Spinal cord (tissue), 10 donors: ENCODE results near the gene CDH23. TPM values are rescaled to one million over a fixed set of nuclear protein-coding genes. Genes with fewer than 3 reads are reported as not detected.
A peak's percentile ranks its signal among the peaks of the same experiment; 100 is the strongest.

Experiments used
- DNase-seq, 6 donors: peaks; one replicate each; pipeline versions ENCODE4 v3.0.0 to v3.0.0-alpha.2; 2013 to 2015; ENCODE audit warnings: low spot score in 6 of 6, low read depth in 4 of 6
- H3K27ac ChIP-seq: one replicate; pipeline ENCODE4 v1.5.1; 2013; ENCODE audit warnings: low read depth, low read length, control low read depth
- H3K27me3 ChIP-seq: one replicate; pipeline ENCODE4 v1.6.1; 2013; ENCODE audit warnings: low read length; ENCODE audit not compliant: control insufficient read depth, insufficient read depth
- H3K36me3 ChIP-seq: one replicate; pipeline ENCODE4 v1.6.1; 2013; ENCODE audit warnings: low read length; ENCODE audit not compliant: control insufficient read depth, insufficient read depth
- H3K4me1 ChIP-seq: one replicate; pipeline ENCODE4 v1.6.1; 2013; ENCODE audit warnings: low read length; ENCODE audit not compliant: control insufficient read depth, insufficient read depth
- H3K4me3 ChIP-seq: one replicate; pipeline ENCODE4 v1.5.1; 2013; ENCODE audit warnings: low read depth, low read length, control low read depth
- H3K9me3 ChIP-seq: one replicate; pipeline ENCODE4 v1.6.1; 2013; ENCODE audit warnings: low read length; ENCODE audit not compliant: control insufficient read depth, insufficient read depth
- WGBS: methylation state at CpG from one replicate; pipeline ENCODE4 v1.1.5; 2013; ENCODE audit warnings: missing lambda C conversion rate; ENCODE audit not compliant: insufficient coverage; 5-methylcytosine and 5-hydroxymethylcytosine counted together
- polyA plus RNA-seq, 2 donors: library from polyadenylated mRNA; unstranded; fragments of 120-200 nt; gene quantifications; one replicate each; pipeline ENCODE4 v1.2.1, GENCODE V29; 2013; ENCODE audit not compliant: insufficient read length in 2 of 2
- total RNA-seq, 2 donors: library from RNA; depleted of rRNA in 1 of 2; stranded (reverse); fragments of 120-200 nt in 1 of 2; fragments of >200 nt in 1 of 2; gene quantifications; one replicate each; pipeline versions ENCODE4 v1.2.3 to v1.2.4, GENCODE V29; 2013 to 2014
- donor health status: healthy.

The CDH23 gene
- total and polyA plus RNA-seq, 4 donors = 15.6 to 24.2 (median 19.0) TPM

DNA sequence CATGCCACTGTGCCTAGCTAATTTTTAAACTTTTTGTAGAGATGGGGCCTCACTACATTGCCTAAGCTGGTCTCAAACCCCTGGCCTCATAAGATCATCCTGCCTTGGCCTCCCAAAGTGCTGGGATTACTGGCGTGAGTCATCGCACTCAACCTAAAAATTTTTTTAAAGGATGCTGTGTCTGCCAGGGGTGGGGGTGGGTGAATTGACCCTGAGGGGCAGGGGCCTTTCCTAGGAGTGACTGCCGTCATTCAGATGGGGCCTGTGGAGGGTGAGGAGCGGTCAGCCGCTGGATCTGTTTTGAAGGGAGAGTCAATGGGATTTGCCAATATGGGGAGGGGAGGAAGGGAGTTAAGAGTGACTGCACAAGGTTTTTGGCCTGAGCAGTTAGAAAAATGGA, 233.4 kb downstream of the CDH23 start:
- no peaks in the 10 kb centered on the region for H3K9me3 ChIP-seq
- H3K4me1 ChIP-seq = peaks cover 38% of the 10 kb centered on the region
- no peaks in the 10 kb centered on the region for H3K27me3 ChIP-seq
- 93% methylated on average over 5 of the region's 5 CpGs for WGBS
- H3K36me3 ChIP-seq = no peaks in the 10 kb centered on the region
- no peak overlapping the region for H3K27ac ChIP-seq
- no peak for DNase-seq
- H3K4me3 ChIP-seq = no peak overlapping the region

DNA sequence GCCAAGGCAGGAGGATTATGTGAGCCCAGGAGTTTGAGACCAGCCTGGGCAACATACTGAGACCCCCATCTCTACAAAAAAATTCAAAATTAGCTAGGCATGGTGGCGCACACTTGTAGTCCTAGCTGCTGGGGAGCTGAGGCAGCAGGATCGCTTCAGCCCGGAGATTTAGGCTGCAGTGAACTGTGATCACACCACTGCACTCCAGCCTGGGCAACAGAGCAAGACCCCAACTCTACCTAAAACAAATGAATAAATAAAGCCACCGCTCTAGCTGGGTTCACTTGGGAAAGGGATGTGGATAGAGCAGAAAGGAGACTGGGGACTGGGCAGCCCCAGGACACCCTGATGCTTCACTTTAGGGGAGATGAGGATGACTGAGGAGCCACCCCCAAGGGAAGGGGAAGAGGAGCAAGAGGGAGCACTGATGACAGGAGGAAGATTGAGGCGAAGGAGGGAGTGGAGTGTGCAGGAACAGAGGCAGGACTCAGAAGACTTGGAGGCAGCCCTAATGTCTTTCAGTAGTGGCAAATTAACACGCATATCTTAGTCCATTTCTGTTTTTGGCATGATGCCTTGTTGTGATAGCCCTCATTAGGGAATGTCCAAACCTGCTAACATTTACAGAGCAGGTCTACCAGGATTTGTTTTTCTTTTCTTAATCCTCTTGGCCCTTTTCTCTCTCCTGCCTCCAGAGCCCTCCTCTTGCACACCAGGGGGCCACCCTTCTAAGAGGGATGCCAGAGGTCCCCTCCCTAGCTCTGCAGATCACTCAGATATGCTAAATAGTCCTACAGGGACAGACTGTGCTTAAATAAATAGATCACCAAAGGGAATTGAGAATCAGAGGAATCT, 234.5 kb downstream of the CDH23 start:
- peaks cover 36% of the 10 kb centered on the region for H3K4me1 ChIP-seq
- H3K27me3 ChIP-seq = no peaks in the 10 kb centered on the region
- no peaks in the 10 kb centered on the region for H3K9me3 ChIP-seq
- DNase-seq = peak in 2 of 6 donors; percentile 35 to 37
- no peak overlapping the region for H3K27ac ChIP-seq
- no peaks in the 10 kb centered on the region for H3K36me3 ChIP-seq
- 83% methylated on average over 4 of the region's 6 CpGs for WGBS
- no peak overlapping the region for H3K4me3 ChIP-seq

DNA sequence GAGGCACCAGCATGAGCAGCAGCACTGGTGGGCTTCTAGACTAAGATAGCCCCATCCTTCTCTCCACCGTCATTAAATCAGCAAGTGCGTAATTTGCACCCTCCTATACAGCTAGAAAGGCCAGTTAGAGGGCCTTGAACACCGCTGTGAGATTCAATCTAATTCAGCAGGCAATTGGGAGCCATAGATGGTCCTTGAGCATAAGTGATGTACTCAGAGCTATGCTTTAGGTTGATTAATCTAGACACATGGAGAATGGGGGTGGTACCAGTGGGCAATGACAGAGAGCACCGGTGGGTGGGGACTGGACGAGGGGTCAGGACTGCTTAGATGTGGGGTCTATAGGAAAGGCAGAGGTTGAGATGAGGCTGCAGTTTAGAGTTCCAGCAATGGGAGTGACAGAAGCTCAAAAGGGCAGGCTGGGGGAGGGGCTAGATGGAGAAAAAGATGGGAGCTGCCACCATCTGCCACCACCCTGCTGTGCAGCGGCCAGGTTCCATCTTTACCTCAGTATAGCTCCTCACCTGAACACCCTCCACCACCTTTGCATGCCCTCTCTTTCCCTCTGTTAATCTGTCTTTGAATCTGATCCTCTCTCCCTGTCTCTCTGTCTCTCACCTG, 235.6 kb downstream of the CDH23 start:
- no peaks in the 10 kb centered on the region for H3K27me3 ChIP-seq
- 95% methylated on average over 4 of the region's 6 CpGs for WGBS
- no peaks in the 10 kb centered on the region for H3K9me3 ChIP-seq
- H3K4me3 ChIP-seq = no peak overlapping the region
- H3K36me3 ChIP-seq = no peaks in the 10 kb centered on the region
- peaks cover 33% of the 10 kb centered on the region for H3K4me1 ChIP-seq
- no peak overlapping the region for H3K27ac ChIP-seq
- DNase-seq = no peak

DNA sequence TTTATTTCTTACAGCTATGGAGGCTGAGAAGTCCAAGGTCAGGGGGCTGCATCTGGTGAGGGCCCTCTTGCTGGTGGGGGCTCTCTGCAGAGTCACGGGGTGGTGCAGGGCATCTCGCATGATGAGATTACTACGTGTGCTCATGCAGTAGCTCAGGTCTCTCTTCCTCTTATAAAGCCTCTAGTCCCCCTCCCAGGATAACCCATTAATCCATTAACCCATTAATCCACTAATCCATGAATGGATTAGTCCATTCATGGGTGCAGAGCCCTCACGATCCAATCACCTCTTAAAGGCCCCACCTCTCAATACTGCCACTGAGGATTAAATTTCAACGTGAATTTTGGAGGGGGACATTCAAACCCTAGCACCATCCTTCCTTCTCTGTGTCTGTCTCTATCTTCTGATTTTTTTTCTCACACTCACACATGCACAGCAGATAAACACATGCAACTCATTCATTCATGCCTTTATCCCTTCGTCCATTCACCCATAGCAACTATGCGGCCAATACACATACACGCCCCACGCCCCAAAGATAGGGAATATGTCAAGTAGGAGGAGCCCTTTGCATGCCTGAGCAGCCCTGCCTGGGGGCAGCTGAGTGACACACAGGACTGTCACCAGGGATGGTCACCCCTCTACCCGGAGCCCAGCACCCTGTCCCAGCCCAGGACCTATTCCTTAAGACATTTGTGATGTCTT, 236.3 kb downstream of the CDH23 start:
- Histone ChIP-seq H3K27me3 (no peaks in the 10 kb centered on the region), H3K4me3 (no peak overlapping the region), H3K36me3 (no peaks in the 10 kb centered on the region), H3K9me3 (no peaks in the 10 kb centered on the region), H3K4me1 (peaks cover 33% of the 10 kb centered on the region), H3K27ac (no peak overlapping the region)
- DNase-seq = no peak
- 86% methylated on average over 6 of the region's 10 CpGs for WGBS

DNA sequence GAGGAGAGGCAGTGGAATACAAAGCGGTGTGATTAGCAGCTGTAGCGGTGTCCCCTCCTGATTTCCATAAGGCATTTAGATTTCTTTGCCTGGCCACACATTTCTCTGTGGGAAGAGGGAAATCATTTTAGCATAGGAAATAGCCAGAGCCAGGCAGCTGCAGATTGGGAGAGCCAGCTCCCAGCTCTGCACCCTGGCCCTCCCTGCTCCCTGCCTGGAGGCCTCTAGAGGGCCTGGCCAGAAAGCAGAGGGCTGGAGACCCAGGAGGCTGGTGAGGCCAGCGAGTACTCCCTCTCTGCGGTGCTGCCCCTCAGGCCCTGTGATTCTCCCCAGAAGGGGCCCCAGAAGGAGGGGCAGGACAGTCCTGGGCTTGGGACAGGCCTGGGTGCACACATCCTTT, 237.2 kb downstream of the CDH23 start:
- peak in 1 of 6 donors; percentile 27 for DNase-seq
- Histone ChIP-seq H3K4me3 (no peak overlapping the region), H3K27ac (no peak overlapping the region), H3K36me3 (peaks cover 2% of the 10 kb centered on the region), H3K9me3 (no peaks in the 10 kb centered on the region), H3K4me1 (peaks cover 42% of the 10 kb centered on the region), H3K27me3 (no peaks in the 10 kb centered on the region)
- WGBS = 54% methylated on average over 4 of the region's 4 CpGs

DNA sequence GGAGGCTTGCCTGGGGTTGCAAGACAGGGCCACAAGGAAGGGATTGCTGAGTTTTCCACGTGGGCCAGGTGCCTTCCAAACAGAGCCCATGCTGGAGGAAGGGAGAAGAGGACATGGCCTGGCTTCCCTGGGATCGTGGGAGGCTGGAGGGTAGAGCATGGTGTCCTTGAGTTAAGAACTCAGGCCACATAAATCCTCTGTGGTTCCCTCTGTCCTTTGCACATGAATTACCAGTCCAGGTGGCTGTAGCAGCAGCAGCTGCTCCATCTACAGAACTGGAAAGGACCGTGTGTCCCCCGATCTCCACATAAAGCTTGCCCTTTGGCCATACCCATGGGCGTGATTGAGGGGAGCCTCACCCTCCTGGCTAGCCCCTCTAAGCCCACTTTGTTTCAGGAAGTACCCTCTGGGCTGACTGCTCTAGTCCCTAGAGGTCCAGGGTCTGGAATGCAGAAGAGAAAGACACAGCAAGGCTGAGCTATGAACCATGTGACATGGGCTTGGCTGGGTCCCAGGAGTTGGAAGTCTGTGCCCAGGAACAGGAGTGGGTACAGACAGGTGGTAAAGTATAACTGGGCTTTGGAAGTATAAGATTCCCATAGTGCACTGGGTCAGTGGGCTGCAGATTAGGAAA, 237.9 kb downstream of the CDH23 start:
- no peaks in the 10 kb centered on the region for H3K9me3 ChIP-seq
- DNase-seq = peak in 2 of 6 donors; percentile 40 to 55
- no peaks in the 10 kb centered on the region for H3K27me3 ChIP-seq
- H3K4me1 ChIP-seq = peaks cover 45% of the 10 kb centered on the region
- peaks cover 2% of the 10 kb centered on the region for H3K36me3 ChIP-seq
- 47% methylated on average over 4 of the region's 5 CpGs for WGBS
- H3K27ac ChIP-seq = no peak overlapping the region
- H3K4me3 ChIP-seq = no peak overlapping the region

DNA sequence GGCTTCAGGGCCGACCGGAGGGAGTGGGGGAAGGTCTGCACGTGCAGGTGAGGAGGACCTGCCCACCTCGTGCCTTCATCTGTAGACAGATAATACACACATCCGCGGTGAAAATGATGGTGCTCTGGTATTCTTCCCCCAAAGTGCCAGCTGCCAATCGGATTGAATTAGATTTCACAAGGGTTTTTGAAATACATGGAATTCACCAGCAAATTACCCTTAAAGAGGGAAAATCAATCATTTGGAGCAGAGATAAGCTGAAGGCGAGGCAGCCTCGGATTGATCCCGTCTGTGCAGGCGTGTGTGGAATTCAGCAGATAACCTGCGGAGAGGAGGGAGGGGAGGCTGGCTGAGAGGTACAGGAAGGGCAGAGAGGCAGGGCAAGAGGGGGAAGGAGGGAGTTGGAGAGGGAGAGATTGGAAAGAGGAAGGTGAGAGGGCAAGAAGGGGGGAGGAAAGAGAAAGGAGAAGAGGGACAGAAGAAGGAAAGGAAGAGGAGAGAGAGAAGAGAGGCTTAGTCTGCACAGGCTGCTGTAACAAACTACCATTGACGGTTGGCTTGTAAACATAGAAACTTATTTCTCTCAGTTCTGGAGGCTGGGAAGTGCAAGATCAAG, 238.6 kb downstream of the CDH23 start:
- Histone ChIP-seq H3K4me3 (no peak overlapping the region), H3K27me3 (no peaks in the 10 kb centered on the region), H3K9me3 (no peaks in the 10 kb centered on the region), H3K4me1 (peaks cover 45% of the 10 kb centered on the region), H3K36me3 (peaks cover 2% of the 10 kb centered on the region), H3K27ac (no peak overlapping the region)
- 65% methylated on average over 6 of the region's 13 CpGs for WGBS
- peak in 1 of 6 donors; percentile 59 for DNase-seq

DNA sequence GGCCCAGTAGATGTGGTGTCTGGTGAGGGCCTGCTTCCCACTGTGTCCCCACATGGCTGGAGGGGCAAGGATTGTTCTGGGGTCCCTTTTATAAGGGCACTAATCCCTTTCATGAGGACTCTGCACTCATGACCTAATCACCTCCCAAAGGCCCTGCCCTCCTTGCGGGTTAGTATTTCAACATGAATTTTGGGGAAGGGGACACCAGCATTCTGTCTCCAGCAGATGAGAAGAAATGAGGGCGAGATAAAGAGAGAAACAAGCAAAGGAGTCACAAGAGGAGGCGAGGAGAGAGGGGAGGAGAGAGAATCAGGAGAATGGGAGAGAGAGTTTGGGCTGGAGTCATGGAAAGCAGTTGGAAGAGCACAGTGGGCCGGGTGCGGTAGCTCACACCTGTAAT, 239.1 kb downstream of the CDH23 start:
- no peak overlapping the region for H3K4me3 ChIP-seq
- no peak for DNase-seq
- H3K36me3 ChIP-seq = peaks cover 2% of the 10 kb centered on the region
- H3K9me3 ChIP-seq = no peaks in the 10 kb centered on the region
- H3K27me3 ChIP-seq = no peaks in the 10 kb centered on the region
- H3K4me1 ChIP-seq = peaks cover 45% of the 10 kb centered on the region
- no peak overlapping the region for H3K27ac ChIP-seq
- 93% methylated on average over 4 of the region's 5 CpGs for WGBS

DNA sequence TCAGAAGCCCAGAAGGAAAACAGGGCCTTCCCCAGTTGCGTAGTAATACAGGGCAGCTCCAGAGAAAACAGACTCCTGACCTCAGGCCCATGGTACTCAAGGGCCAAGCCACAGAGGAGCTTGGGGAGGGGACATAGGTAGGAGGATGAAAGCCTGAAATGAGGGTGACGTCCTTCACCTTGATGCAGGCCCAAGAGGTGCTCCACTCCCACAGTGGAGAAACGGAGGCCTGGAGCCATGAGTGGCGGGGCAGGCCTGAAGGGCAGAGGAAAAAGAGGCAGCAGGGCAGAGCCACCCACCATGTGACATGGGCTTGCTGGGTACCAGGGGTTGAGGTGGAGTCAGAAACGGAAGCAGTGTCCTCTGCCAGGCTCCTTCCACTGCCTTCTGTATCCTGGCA, 239.9 kb downstream of the CDH23 start:
- Histone ChIP-seq H3K9me3 (no peaks in the 10 kb centered on the region), H3K27me3 (no peaks in the 10 kb centered on the region), H3K4me1 (peaks cover 42% of the 10 kb centered on the region), H3K36me3 (peaks cover 2% of the 10 kb centered on the region), H3K4me3 (no peak overlapping the region), H3K27ac (no peak overlapping the region)
- WGBS = 100% methylated on average over 3 of the region's 5 CpGs
- no peak for DNase-seq
